Progenitor cell of endocrine pancreas (in vitro differentiated cells): ENCODE results near the gene FAM186B. TPM values are rescaled to one million over a fixed set of nuclear protein-coding genes. Genes with fewer than 3 reads are reported as not detected.

Source experiments
- DNase-seq: peaks from one replicate; pipeline ENCODE4 v3.0.0; 2021; ENCODE audit warnings: low spot score; ENCODE audit not compliant: unreplicated experiment
- H3K27ac Mint-ChIP-seq: 2 replicates; pipeline ENCODE4 v1.8.0; 2021; ENCODE audit warnings: mild to moderate bottlenecking, moderate library complexity, mixed read lengths
- H3K27me3 Mint-ChIP-seq: 2 replicates; pipeline ENCODE4 v1.8.0; 2021; ENCODE audit warnings: mixed read lengths
- H3K36me3 Mint-ChIP-seq: 2 replicates; pipeline ENCODE4 v1.8.0; 2022; ENCODE audit warnings: mixed read lengths; ENCODE audit not compliant: insufficient read depth
- H3K4me1 Mint-ChIP-seq: 2 replicates; pipeline ENCODE4 v1.8.0; 2021; ENCODE audit warnings: low read depth, mixed read lengths
- H3K4me3 Mint-ChIP-seq: 2 replicates; pipeline ENCODE4 v1.8.0; 2021; ENCODE audit warnings: low read depth, mild to moderate bottlenecking, moderate library complexity, mixed read lengths
- H3K9me3 Mint-ChIP-seq: 2 replicates; pipeline ENCODE4 v1.8.0; 2021; ENCODE audit warnings: low read depth, mixed read lengths
- CTCF ChIP-seq: fragments of 200-600 bp; sonication (generic); IDR thresholded peaks from one replicate; pipeline ENCODE4 v1.5.0; 2021; ENCODE audit warnings: antibody characterized with exemption, mild to moderate bottlenecking; ENCODE audit not compliant: unreplicated experiment
- total RNA-seq: library from RNA; stranded (reverse); gene quantifications from 2 replicates; pipeline ENCODE4 v1.2.1, GENCODE V29; 2021

Gene FAM186B
- total RNA-seq, 1 donor from 2014 or later, result 0.24 TPM

- H3K4me1 Mint-ChIP-seq, result peaks cover 3% of the 10 kb centered on the region
- DNase-seq, result no peak
- H3K9me3 Mint-ChIP-seq, result no peaks in the 10 kb centered on the region
- H3K27me3 Mint-ChIP-seq, result no peaks in the 10 kb centered on the region
- H3K27ac Mint-ChIP-seq, result no peak overlapping the region
- TF ChIP-seq CTCF, result no peak
- no peak overlapping the region for H3K4me3 Mint-ChIP-seq
- H3K36me3 Mint-ChIP-seq, result peaks cover 14% of the 10 kb centered on the region
Observed at GRCh38 chr12:49641748-49642369, 36.4 kb upstream of the FAM186B start.

- peak overlapping the region; percentile 8 for H3K27ac Mint-ChIP-seq
- H3K9me3 Mint-ChIP-seq, result no peaks in the 10 kb centered on the region
- H3K4me1 Mint-ChIP-seq, result no peaks in the 10 kb centered on the region
- TF ChIP-seq CTCF, result peak; percentile 59
- DNase-seq, result no peak
- H3K4me3 Mint-ChIP-seq, result no peak overlapping the region
- H3K36me3 Mint-ChIP-seq, result peaks cover 8% of the 10 kb centered on the region
- H3K27me3 Mint-ChIP-seq, result no peaks in the 10 kb centered on the region
Observed at GRCh38 chr12:49636979-49637755, 31.7 kb upstream of the FAM186B start.

- DNase-seq, result no peak
- Mint-ChIP-seq H3K4me1 (no peaks in the 10 kb centered on the region), H3K9me3 (no peaks in the 10 kb centered on the region), H3K27me3 (no peaks in the 10 kb centered on the region), H3K36me3 (peaks cover 11% of the 10 kb centered on the region), H3K27ac (peak overlapping the region; percentile 8), H3K4me3 (no peak overlapping the region)
- TF ChIP-seq CTCF, result no peak
Observed at GRCh38 chr12:49636574-49636973, 31.1 kb upstream of the FAM186B start.

GRCh38 chr12:49635656-49636055, 30.2 kb upstream of the FAM186B start:
- Mint-ChIP-seq H3K9me3 (no peaks in the 10 kb centered on the region), H3K4me3 (no peak overlapping the region)
- DNase-seq, result no peak

GRCh38 chr12:49635036-49635435, 29.6 kb upstream of the FAM186B start:
- H3K4me3 Mint-ChIP-seq, result no peak overlapping the region
- TF ChIP-seq CTCF, result no peak
- no peaks in the 10 kb centered on the region for H3K27me3 Mint-ChIP-seq
- DNase-seq, result no peak
- peaks cover 7% of the 10 kb centered on the region for H3K36me3 Mint-ChIP-seq
- no peaks in the 10 kb centered on the region for H3K9me3 Mint-ChIP-seq
- H3K4me1 Mint-ChIP-seq, result no peaks in the 10 kb centered on the region
- H3K27ac Mint-ChIP-seq, result no peak overlapping the region

More at GRCh38 chr12:49635656-49636055, 30.2 kb upstream of the FAM186B start:
- no peaks in the 10 kb centered on the region for H3K27me3 Mint-ChIP-seq
- no peak overlapping the region for H3K27ac Mint-ChIP-seq
- H3K4me1 Mint-ChIP-seq, result no peaks in the 10 kb centered on the region
- TF ChIP-seq CTCF, result no peak
- H3K36me3 Mint-ChIP-seq, result peaks cover 10% of the 10 kb centered on the region
